Liver (tissue), 9 donors: ENCODE data around the gene MRPL49. TPM values are rescaled to one million over a fixed set of nuclear protein-coding genes. Genes with fewer than 3 reads are reported as not detected.

Experiments
- DNase-seq: peaks from one replicate; pipeline ENCODE4 v3.0.0-alpha.2; 2017; ENCODE audit warnings: low spot score
- H3K27ac ChIP-seq, 2 donors: one replicate each; pipeline ENCODE4 v1.7.0; 2013; ENCODE audit warnings: inconsistent platforms in 2 of 2, low read length in 2 of 2, control low read depth in 1 of 2, low read depth in 1 of 2, mild to moderate bottlenecking in 1 of 2
- H3K27me3 ChIP-seq, 4 donors: one replicate each; pipeline versions ENCODE4 v1.6.1 to v1.7.0; 2013; ENCODE audit warnings: low read length in 3 of 4, inconsistent platforms in 1 of 4, mild to moderate bottlenecking in 1 of 4, moderate library complexity in 1 of 4; ENCODE audit not compliant: control insufficient read depth in 4 of 4, insufficient read depth in 4 of 4
- H3K36me3 ChIP-seq, 4 donors: one replicate each; pipeline versions ENCODE4 v1.6.1 to v1.7.0; 2013; ENCODE audit warnings: low read length in 3 of 4, mild to moderate bottlenecking in 3 of 4, low read depth in 1 of 4, moderate library complexity in 1 of 4; ENCODE audit not compliant: control insufficient read depth in 4 of 4, insufficient read depth in 3 of 4
- H3K4me1 ChIP-seq, 4 donors: one replicate each; pipeline versions ENCODE4 v1.6.1 to v1.7.0; 2013; ENCODE audit warnings: low read length in 3 of 4, mild to moderate bottlenecking in 3 of 4, moderate library complexity in 1 of 4; ENCODE audit not compliant: control insufficient read depth in 4 of 4, insufficient read depth in 4 of 4
- H3K4me3 ChIP-seq, 3 donors: one replicate each; pipeline versions ENCODE4 v1.6.1 to v1.7.0; 2013; ENCODE audit warnings: low read length in 3 of 3, control low read depth in 1 of 3, low read depth in 1 of 3, mild to moderate bottlenecking in 1 of 3
- H3K9ac ChIP-seq, 2 donors: one replicate each; pipeline ENCODE4 v1.7.0; 2013; ENCODE audit warnings: low read length in 2 of 2, mild to moderate bottlenecking in 2 of 2, moderate library complexity in 2 of 2, control low read depth in 1 of 2, low read depth in 1 of 2
- H3K9me3 ChIP-seq, 4 donors: one replicate each; pipeline versions ENCODE4 v1.6.1 to v1.7.0; 2013; ENCODE audit warnings: low read length in 3 of 4; ENCODE audit not compliant: control insufficient read depth in 4 of 4
- EGR1 ChIP-seq, 2 donors: IDR thresholded peaks; 2 replicates each; pipeline ENCODE4 v1.6.1; 2016 to 2018; ENCODE audit warnings: antibody characterized with exemption in 2 of 2, low read depth in 2 of 2
- FOXA1 ChIP-seq: IDR thresholded peaks from 2 replicates; pipeline ENCODE4 v1.6.1; 2016; ENCODE audit warnings: antibody characterized with exemption
- FOXA2 ChIP-seq: IDR thresholded peaks from 2 replicates; pipeline ENCODE4 v1.6.1; 2016; ENCODE audit warnings: antibody characterized with exemption
- GABPA ChIP-seq, 2 donors: IDR thresholded peaks in 1 of 2; conservative IDR thresholded peaks in 1 of 2; 2 replicates each; pipeline ENCODE4 v1.6.1; 2016; ENCODE audit warnings: antibody characterized with exemption in 2 of 2, mild to moderate bottlenecking in 1 of 2, moderate library complexity in 1 of 2
- HNF4A ChIP-seq, 2 donors: conservative IDR thresholded peaks; 2 replicates each; pipeline ENCODE4 v1.6.1; 2016; ENCODE audit warnings: antibody characterized with exemption in 2 of 2, mild to moderate bottlenecking in 2 of 2
- HNF4G ChIP-seq: IDR thresholded peaks from 2 replicates; pipeline ENCODE4 v1.6.1; 2016; ENCODE audit warnings: antibody characterized with exemption
- JUND ChIP-seq, 2 donors: IDR thresholded peaks; 2 replicates each; pipeline ENCODE4 v1.6.1; 2016; ENCODE audit warnings: antibody characterized with exemption in 2 of 2
- NR2F2 ChIP-seq: IDR thresholded peaks from 2 replicates; pipeline ENCODE4 v1.6.1; 2016; ENCODE audit warnings: antibody characterized with exemption
- RAD21 ChIP-seq, 2 donors: IDR thresholded peaks; 2 replicates each; pipeline ENCODE4 v1.6.1; 2016; ENCODE audit warnings: antibody characterized with exemption in 2 of 2, mild to moderate bottlenecking in 2 of 2
- RXRA ChIP-seq, 2 donors: IDR thresholded peaks; 2 replicates each; pipeline ENCODE4 v1.6.1; 2017 to 2018; ENCODE audit warnings: antibody characterized with exemption in 2 of 2, mild to moderate bottlenecking in 1 of 2
- SP1 ChIP-seq: IDR thresholded peaks from 2 replicates; pipeline ENCODE4 v1.6.1; 2018; ENCODE audit warnings: antibody characterized with exemption, mild to moderate bottlenecking
- TAF1 ChIP-seq: conservative IDR thresholded peaks from 2 replicates; pipeline ENCODE4 v1.6.1; 2016; ENCODE audit warnings: antibody characterized with exemption, mild to moderate bottlenecking
- YY1 ChIP-seq: IDR thresholded peaks from 2 replicates; pipeline ENCODE4 v1.6.1; 2016; ENCODE audit warnings: antibody characterized with exemption, mild to moderate bottlenecking
- WGBS: extraction: QIAGEN DNeasy Blood & Tissue Kit; methylation state at CpG from one replicate; pipeline ENCODE4 v1.1.7; 2013; 5-methylcytosine and 5-hydroxymethylcytosine counted together
- polyA plus RNA-seq, 2 donors: library from polyadenylated mRNA; stranded (reverse) in 1 of 2; unstranded in 1 of 2; fragments of 200-250 nt in 1 of 2; fragments of >200 nt in 1 of 2; fragmentation: Nextera tagmentation in 1 of 2; extraction: Ambion mirVana in 1 of 2; gene quantifications; one replicate each; pipeline versions ENCODE4 v1.2.1 to v1.2.3, GENCODE V29; 2013 to 2015
- total RNA-seq, 2 donors: library from RNA; depleted of rRNA; stranded (reverse); fragments of >200 nt; gene quantifications; one replicate each; pipeline ENCODE4 v1.2.3, GENCODE V29; 2014
- TF ChIP-seq, protein P1 (sequence below): IDR thresholded peaks from 2 replicates; pipeline ENCODE4 v1.6.1; 2016; ENCODE audit warnings: antibody characterized with exemption
- TF ChIP-seq, protein P2 (sequence below): fragments of 150-350 bp; IDR thresholded peaks from 2 replicates; pipeline ENCODE4 v1.5.1; 2017; ENCODE audit warnings: improper control_type of control experiment, low read depth, low read length; ENCODE audit not compliant: missing input control
- TF ChIP-seq, protein P3 (sequence below): IDR thresholded peaks from 2 replicates; pipeline ENCODE4 v1.6.1; 2016; ENCODE audit warnings: antibody characterized with exemption, mild to moderate bottlenecking
- TF ChIP-seq, protein P4 (sequence below): IDR thresholded peaks from 2 replicates; pipeline ENCODE4 v1.6.1; 2016; ENCODE audit warnings: antibody characterized with exemption
- TF ChIP-seq, protein P5 (sequence below): IDR thresholded peaks from 2 replicates; pipeline ENCODE4 v1.6.1; 2016; ENCODE audit warnings: antibody characterized with exemption
- donor health status: healthy.
- donor health status: healthy.
- donor health status: healthy.
- donor health status: healthy.
- donor health status: healthy.

The MRPL49 gene
- total and polyA plus RNA-seq, 4 donors, result 31.1 to 47.2 (median 35.4) TPM

DNA sequence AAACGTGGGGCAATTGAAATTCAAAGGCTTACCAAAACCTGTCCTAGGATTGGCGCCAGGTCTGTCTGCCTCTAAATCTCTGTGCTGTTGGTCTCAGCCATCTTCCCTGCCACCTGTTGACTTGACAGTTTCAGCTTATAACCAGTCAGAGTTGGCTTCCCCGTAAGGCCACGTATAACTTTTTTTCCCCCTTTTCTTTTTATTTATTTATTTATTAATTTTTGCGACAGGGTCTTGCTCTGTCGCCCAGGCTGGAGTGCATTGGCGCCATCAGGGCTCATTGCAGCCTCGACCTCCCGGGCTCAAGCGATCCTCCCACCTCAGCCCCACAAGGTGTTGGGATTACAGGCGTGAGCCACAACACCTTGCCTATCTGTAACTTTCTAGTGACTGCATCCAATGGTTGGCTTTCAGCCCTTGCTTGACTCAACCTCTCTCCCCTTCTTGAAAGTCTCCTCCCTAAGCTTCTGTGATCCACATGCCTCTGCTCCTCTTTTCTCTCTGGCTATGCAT is 13.6 kb downstream of the MRPL49 start:
- Histone ChIP-seq H3K36me3 (peaks cover 18 to 24% (median 20%) of the 10 kb centered on the region in 4 donors), H3K9ac (peak overlapping the region; percentile 96 to 100), H3K27ac (peak overlapping the region; percentile 99 to 100), H3K4me3 (peak overlapping the region; percentile 67 to 80 (median 71)), H3K4me1 (peaks cover 0 to 46% (median 30%) of the 10 kb centered on the region in 4 donors), H3K27me3 (no peaks in the 10 kb centered on the region), H3K9me3 (no peaks in the 10 kb centered on the region)
- TF ChIP-seq YY1, result no peak
- WGBS, result 66% methylated on average over 11 of the region's 11 CpGs
- DNase-seq, result no peak

DNA sequence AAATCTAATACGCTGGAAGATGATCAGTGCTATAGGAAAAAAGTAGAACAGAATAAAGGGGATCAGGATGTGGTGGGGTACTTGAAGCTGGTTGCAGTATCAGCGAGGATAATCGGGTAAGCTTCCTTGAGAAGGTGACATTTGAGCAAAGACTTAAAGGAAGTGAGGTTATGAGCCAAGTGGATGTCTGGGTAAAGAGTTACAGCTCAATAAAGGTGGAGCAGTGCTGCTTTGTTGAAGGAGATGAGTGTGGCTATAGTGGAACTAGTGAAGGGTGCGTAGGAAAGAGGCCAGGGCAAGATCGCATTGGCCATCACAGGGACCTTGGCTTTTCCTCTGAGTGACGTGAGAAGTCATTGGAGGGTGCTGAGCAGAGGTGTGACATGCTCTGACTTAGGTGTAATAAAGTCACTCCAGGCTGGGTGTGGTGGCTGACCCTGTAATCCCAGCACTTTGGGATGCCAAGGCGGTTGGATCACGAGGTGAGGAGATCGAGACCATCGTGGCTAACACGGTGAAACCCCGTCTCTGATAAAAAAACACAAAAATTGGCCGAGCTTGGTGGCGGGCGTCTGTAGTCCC is 14.5 kb downstream of the MRPL49 start:
- H3K9me3 ChIP-seq, result no peaks in the 10 kb centered on the region
- no peak overlapping the region for H3K27ac ChIP-seq
- no peaks in the 10 kb centered on the region for H3K27me3 ChIP-seq
- no peak overlapping the region for H3K9ac ChIP-seq
- WGBS, result 87% methylated on average over 15 of the region's 15 CpGs
- peaks cover 0 to 37% (median 27%) of the 10 kb centered on the region in 4 donors for H3K4me1 ChIP-seq
- peaks cover 9 to 14% (median 11%) of the 10 kb centered on the region in 4 donors for H3K36me3 ChIP-seq
- TF ChIP-seq, protein P1, sequence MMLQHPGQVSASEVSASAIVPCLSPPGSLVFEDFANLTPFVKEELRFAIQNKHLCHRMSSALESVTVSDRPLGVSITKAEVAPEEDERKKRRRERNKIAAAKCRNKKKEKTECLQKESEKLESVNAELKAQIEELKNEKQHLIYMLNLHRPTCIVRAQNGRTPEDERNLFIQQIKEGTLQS, result no peak
- no peak for TF ChIP-seq NR2F2
- no peak for TF ChIP-seq GABPA (IDR thresholded peaks at IDR 0.05 in 1 of 2, conservative IDR thresholded peaks at IDR 0.05 in 1 of 2)
- TF ChIP-seq HNF4G, result no peak
- H3K4me3 ChIP-seq, result no peak overlapping the region
- no peak for DNase-seq

DNA sequence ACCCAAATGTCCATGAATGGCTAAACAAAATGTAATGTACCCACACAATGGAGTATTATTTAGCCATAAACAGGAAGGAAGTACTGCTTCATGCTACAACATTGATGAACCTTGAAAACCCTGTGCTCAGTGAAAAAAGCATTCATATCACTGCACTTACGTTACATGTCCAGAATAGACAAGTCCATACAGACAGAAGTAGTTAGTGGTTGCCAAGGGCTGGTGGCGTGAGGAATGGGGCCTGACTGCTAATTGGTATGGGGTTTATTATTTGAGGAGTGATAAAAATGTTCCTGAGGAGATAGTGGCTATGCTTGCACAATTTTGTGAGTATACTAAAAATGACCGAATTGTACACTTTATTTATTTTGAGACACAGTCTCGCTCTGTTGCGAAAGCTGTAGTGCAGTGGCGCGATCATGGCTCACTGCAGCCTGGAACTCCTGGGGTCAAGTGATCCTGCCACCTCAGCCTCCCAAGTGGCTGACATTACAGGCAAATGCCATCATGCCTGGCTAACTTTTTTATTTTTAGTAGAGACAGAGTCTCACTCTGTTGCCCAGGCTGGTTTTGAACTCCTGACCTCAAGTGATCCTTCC is 19.9 kb downstream of the MRPL49 start:
- H3K27ac ChIP-seq, result peak overlapping the region; percentile 66 to 80
- H3K36me3 ChIP-seq, result no peaks in the 10 kb centered on the region
- H3K4me3 ChIP-seq, result no peak overlapping the region
- TF ChIP-seq HNF4G (no peak), EGR1 (IDR thresholded peaks at IDR 0.05; ENCODE audit: low read depth in 2 of 2) (no peak), SP1 (peak; percentile 48), GABPA (IDR thresholded peaks at IDR 0.05 in 1 of 2, conservative IDR thresholded peaks at IDR 0.05 in 1 of 2) (peak in 1 of 2 donors; percentile 51), RXRA (IDR thresholded peaks at IDR 0.05) (peak; percentile 72 to 83), HNF4A (conservative IDR thresholded peaks at IDR 0.05) (peak; percentile 59 to 71), JUND (IDR thresholded peaks at IDR 0.05) (peak; percentile 31 to 66), NR2F2 (no peak), YY1 (peak; percentile 69), FOXA1 (no peak), FOXA2 (peak; percentile 58), TAF1 (no peak), RAD21 (IDR thresholded peaks at IDR 0.05) (peak in 1 of 2 donors; percentile 29)
- TF ChIP-seq, protein P2, sequence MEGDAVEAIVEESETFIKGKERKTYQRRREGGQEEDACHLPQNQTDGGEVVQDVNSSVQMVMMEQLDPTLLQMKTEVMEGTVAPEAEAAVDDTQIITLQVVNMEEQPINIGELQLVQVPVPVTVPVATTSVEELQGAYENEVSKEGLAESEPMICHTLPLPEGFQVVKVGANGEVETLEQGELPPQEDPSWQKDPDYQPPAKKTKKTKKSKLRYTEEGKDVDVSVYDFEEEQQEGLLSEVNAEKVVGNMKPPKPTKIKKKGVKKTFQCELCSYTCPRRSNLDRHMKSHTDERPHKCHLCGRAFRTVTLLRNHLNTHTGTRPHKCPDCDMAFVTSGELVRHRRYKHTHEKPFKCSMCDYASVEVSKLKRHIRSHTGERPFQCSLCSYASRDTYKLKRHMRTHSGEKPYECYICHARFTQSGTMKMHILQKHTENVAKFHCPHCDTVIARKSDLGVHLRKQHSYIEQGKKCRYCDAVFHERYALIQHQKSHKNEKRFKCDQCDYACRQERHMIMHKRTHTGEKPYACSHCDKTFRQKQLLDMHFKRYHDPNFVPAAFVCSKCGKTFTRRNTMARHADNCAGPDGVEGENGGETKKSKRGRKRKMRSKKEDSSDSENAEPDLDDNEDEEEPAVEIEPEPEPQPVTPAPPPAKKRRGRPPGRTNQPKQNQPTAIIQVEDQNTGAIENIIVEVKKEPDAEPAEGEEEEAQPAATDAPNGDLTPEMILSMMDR, result no peak
- TF ChIP-seq, protein P3, sequence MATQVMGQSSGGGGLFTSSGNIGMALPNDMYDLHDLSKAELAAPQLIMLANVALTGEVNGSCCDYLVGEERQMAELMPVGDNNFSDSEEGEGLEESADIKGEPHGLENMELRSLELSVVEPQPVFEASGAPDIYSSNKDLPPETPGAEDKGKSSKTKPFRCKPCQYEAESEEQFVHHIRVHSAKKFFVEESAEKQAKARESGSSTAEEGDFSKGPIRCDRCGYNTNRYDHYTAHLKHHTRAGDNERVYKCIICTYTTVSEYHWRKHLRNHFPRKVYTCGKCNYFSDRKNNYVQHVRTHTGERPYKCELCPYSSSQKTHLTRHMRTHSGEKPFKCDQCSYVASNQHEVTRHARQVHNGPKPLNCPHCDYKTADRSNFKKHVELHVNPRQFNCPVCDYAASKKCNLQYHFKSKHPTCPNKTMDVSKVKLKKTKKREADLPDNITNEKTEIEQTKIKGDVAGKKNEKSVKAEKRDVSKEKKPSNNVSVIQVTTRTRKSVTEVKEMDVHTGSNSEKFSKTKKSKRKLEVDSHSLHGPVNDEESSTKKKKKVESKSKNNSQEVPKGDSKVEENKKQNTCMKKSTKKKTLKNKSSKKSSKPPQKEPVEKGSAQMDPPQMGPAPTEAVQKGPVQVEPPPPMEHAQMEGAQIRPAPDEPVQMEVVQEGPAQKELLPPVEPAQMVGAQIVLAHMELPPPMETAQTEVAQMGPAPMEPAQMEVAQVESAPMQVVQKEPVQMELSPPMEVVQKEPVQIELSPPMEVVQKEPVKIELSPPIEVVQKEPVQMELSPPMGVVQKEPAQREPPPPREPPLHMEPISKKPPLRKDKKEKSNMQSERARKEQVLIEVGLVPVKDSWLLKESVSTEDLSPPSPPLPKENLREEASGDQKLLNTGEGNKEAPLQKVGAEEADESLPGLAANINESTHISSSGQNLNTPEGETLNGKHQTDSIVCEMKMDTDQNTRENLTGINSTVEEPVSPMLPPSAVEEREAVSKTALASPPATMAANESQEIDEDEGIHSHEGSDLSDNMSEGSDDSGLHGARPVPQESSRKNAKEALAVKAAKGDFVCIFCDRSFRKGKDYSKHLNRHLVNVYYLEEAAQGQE, result no peak
- TF ChIP-seq, protein P4, sequence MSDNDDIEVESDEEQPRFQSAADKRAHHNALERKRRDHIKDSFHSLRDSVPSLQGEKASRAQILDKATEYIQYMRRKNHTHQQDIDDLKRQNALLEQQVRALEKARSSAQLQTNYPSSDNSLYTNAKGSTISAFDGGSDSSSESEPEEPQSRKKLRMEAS, result peak; percentile 23
- TF ChIP-seq, protein P5, sequence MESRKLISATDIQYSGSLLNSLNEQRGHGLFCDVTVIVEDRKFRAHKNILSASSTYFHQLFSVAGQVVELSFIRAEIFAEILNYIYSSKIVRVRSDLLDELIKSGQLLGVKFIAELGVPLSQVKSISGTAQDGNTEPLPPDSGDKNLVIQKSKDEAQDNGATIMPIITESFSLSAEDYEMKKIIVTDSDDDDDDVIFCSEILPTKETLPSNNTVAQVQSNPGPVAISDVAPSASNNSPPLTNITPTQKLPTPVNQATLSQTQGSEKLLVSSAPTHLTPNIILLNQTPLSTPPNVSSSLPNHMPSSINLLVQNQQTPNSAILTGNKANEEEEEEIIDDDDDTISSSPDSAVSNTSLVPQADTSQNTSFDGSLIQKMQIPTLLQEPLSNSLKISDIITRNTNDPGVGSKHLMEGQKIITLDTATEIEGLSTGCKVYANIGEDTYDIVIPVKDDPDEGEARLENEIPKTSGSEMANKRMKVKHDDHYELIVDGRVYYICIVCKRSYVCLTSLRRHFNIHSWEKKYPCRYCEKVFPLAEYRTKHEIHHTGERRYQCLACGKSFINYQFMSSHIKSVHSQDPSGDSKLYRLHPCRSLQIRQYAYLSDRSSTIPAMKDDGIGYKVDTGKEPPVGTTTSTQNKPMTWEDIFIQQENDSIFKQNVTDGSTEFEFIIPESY, result peak; percentile 83
- TF ChIP-seq, protein P1, result no peak
- H3K4me1 ChIP-seq, result peaks cover 2 to 38% (median 20%) of the 10 kb centered on the region in 4 donors
- no peak overlapping the region for H3K9ac ChIP-seq
- no peaks in the 10 kb centered on the region for H3K27me3 ChIP-seq
- WGBS, result 27% methylated on average over 7 of the region's 7 CpGs
- no peaks in the 10 kb centered on the region for H3K9me3 ChIP-seq
- no peak for DNase-seq
